HUES48 (cell line): ENCODE results near the gene BGLAP.
"Not testable (repeated sequence)": the region's sequence is repeated elsewhere in the genome, so short reads cannot be mapped to it uniquely, and the experiment has no call there.

Source experiments
- H3K27ac ChIP-seq: one replicate; pipeline ENCODE4 v1.7.0; 2013; ENCODE audit warnings: low read depth, low read length, inconsistent platforms
- H3K27me3 ChIP-seq: 2 replicates; pipeline ENCODE4 v1.6.1; 2013; ENCODE audit warnings: mild to moderate bottlenecking, low read length; ENCODE audit not compliant: control insufficient read depth, insufficient read depth
- H3K36me3 ChIP-seq: 2 replicates; pipeline ENCODE4 v1.6.1; 2013; ENCODE audit warnings: low read length; ENCODE audit not compliant: control insufficient read depth, insufficient read depth
- H3K4me1 ChIP-seq: 2 replicates; pipeline ENCODE4 v1.6.1; 2013; ENCODE audit warnings: mild to moderate bottlenecking, low read length; ENCODE audit not compliant: control insufficient read depth, insufficient read depth
- H3K4me3 ChIP-seq: 2 replicates; pipeline ENCODE4 v1.5.1; 2013; ENCODE audit warnings: mild to moderate bottlenecking, low read depth, low read length
- H3K9ac ChIP-seq: 2 replicates; pipeline ENCODE4 v1.6.1; 2013; ENCODE audit warnings: mild to moderate bottlenecking, low read depth, low read length, moderate library complexity
- H3K9me3 ChIP-seq: 2 replicates; pipeline ENCODE4 v1.6.1; 2013; ENCODE audit warnings: low read length; ENCODE audit not compliant: control insufficient read depth, insufficient read depth

The BGLAP gene

GRCh38 chr1:156212130-156212529 lies 29.9 kb upstream of the BGLAP start:
- H3K27me3 ChIP-seq: no peaks in the 10 kb centered on the region
- H3K27ac ChIP-seq: peak overlapping the region; percentile 100
- no peaks in the 10 kb centered on the region for H3K9me3 ChIP-seq
- H3K36me3 ChIP-seq: peaks cover 54% of the 10 kb centered on the region
- peak overlapping the region; percentile 70 for H3K9ac ChIP-seq
- H3K4me3 ChIP-seq: peak overlapping the region; percentile 95
- peaks cover 22% of the 10 kb centered on the region for H3K4me1 ChIP-seq

GRCh38 chr1:156212833-156213643 lies 28.9 kb upstream of the BGLAP start, which contains the start of gene PMF1:
Gene PMF1, plus strand, starts transcription at chr1:156213007. Its CDS starts 9 bp downstream, at chr1:156213016.
- peak within 1 kb of the TSS; percentile 99 for H3K9ac ChIP-seq
- H3K27ac ChIP-seq: peak within 1 kb of the TSS; percentile 100
- no peaks in the 10 kb centered on the region for H3K9me3 ChIP-seq
- H3K27me3 ChIP-seq: no peaks in the 10 kb centered on the region
- peaks cover 22% of the 10 kb centered on the region for H3K4me1 ChIP-seq
- peaks cover 47% of the 10 kb centered on the region for H3K36me3 ChIP-seq
- peak within 1 kb of the TSS; percentile 95 for H3K4me3 ChIP-seq

- peaks cover 18% of the 10 kb centered on the region for H3K4me1 ChIP-seq
- peak overlapping the region; percentile 95 for H3K4me3 ChIP-seq
- peaks cover 41% of the 10 kb centered on the region for H3K36me3 ChIP-seq
- no peaks in the 10 kb centered on the region for H3K27me3 ChIP-seq
- peak overlapping the region; percentile 99 for H3K9ac ChIP-seq
- H3K9me3 ChIP-seq: no peaks in the 10 kb centered on the region
- H3K27ac ChIP-seq: peak overlapping the region; percentile 100
These were observed 28.4 kb upstream of the BGLAP start for GRCh38 chr1:156213644-156213966.

- peak overlapping the region; percentile 95 for H3K4me3 ChIP-seq
- peaks cover 36% of the 10 kb centered on the region for H3K36me3 ChIP-seq
- H3K4me1 ChIP-seq: peaks cover 12% of the 10 kb centered on the region
- H3K9me3 ChIP-seq: no peaks in the 10 kb centered on the region
- H3K9ac ChIP-seq: no peak overlapping the region
- peak overlapping the region; percentile 100 for H3K27ac ChIP-seq
- no peaks in the 10 kb centered on the region for H3K27me3 ChIP-seq
These were observed 27.8 kb upstream of the BGLAP start for GRCh38 chr1:156214024-156214748.

GRCh38 chr1:156216361-156217086 lies 25.5 kb upstream of the BGLAP start:
- not testable (repeated sequence) for H3K27ac ChIP-seq, H3K27me3 ChIP-seq

GRCh38 chr1:156217871-156218270 lies 24.1 kb upstream of the BGLAP start:
- H3K4me3 ChIP-seq: no peak overlapping the region
- no peaks in the 10 kb centered on the region for H3K9me3 ChIP-seq
- no peak overlapping the region for H3K9ac ChIP-seq
- H3K4me1 ChIP-seq: 0 out of 2 replicates have a peak, but pooled peaks cover 2% of the 10 kb centered on the region
- H3K36me3 ChIP-seq: peaks cover 49% of the 10 kb centered on the region
- no peak overlapping the region for H3K27ac ChIP-seq
- H3K27me3 ChIP-seq: no peaks in the 10 kb centered on the region

More at GRCh38 chr1:156216361-156217086, 25.5 kb upstream of the BGLAP start:
- H3K36me3 ChIP-seq: peaks cover 38% of the 10 kb centered on the region
- not testable (repeated sequence) for H3K4me3 ChIP-seq, H3K9ac ChIP-seq, H3K9me3 ChIP-seq
- H3K4me1 ChIP-seq: peaks cover 10% of the 10 kb centered on the region

- H3K36me3 ChIP-seq: peaks cover 54% of the 10 kb centered on the region
- H3K9me3 ChIP-seq: no peaks in the 10 kb centered on the region
- no peaks in the 10 kb centered on the region for H3K4me1 ChIP-seq
- H3K27me3 ChIP-seq: no peaks in the 10 kb centered on the region
- no peak overlapping the region for H3K4me3 ChIP-seq
- H3K27ac ChIP-seq: no peak overlapping the region
- no peak overlapping the region for H3K9ac ChIP-seq
These were observed 21.8 kb upstream of the BGLAP start for GRCh38 chr1:156220226-156220625.

GRCh38 chr1:156221986-156222692 lies 19.8 kb upstream of the BGLAP start:
- Histone ChIP-seq H3K4me3 (no peak overlapping the region), H3K9me3 (no peaks in the 10 kb centered on the region), H3K36me3 (peaks cover 56% of the 10 kb centered on the region), H3K4me1 (no peaks in the 10 kb centered on the region), H3K9ac (no peak overlapping the region), H3K27ac (no peak overlapping the region), H3K27me3 (no peaks in the 10 kb centered on the region)

- Histone ChIP-seq H3K27me3 (no peaks in the 10 kb centered on the region), H3K4me3 (no peak overlapping the region), H3K9me3 (no peaks in the 10 kb centered on the region), H3K4me1 (no peaks in the 10 kb centered on the region), H3K36me3 (peaks cover 61% of the 10 kb centered on the region), H3K27ac (no peak overlapping the region), H3K9ac (no peak overlapping the region)
These were observed 16.3 kb upstream of the BGLAP start for GRCh38 chr1:156225677-156226014.

GRCh38 chr1:156226116-156226538 lies 15.9 kb upstream of the BGLAP start:
- Histone ChIP-seq H3K9ac (no peak overlapping the region), H3K9me3 (no peaks in the 10 kb centered on the region), H3K27ac (no peak overlapping the region), H3K27me3 (no peaks in the 10 kb centered on the region), H3K4me1 (no peaks in the 10 kb centered on the region), H3K36me3 (peaks cover 56% of the 10 kb centered on the region), H3K4me3 (no peak overlapping the region)
